Activated CD8-positive, alpha-beta T cell treated with anti-CD3 and anti-CD28 coated beads for 36 hours (primary cell): Measurements from ENCODE around the gene ARHGAP42. TPM values are rescaled to one million over a fixed set of nuclear protein-coding genes. Genes with fewer than 3 reads are reported as not detected.

Experiments used
- ATAC-seq: fragments of 200-7000 bp; cut with Tn5 transposase; one replicate; pipeline ENCODE4 v1.10.0; 2021; ENCODE audit warnings: mild to moderate bottlenecking, moderate library complexity
- CTCF ChIA-PET: fragments of 350-600 bp; sonication (Branson Sonifier 250); formaldehyde crosslinking; loops from one replicate; lab custom pipeline; 2021; ENCODE audit warnings: antibody characterized with exemption; lab: Charles Lee
- POLR2A ChIA-PET: fragments of 350-600 bp; sonication (Branson Sonifier 250); formaldehyde crosslinking; loops from one replicate; lab custom pipeline; 2021; ENCODE audit warnings: antibody characterized with exemption; lab: Charles Lee
- DNase-seq: peaks from one replicate; pipeline ENCODE4 v3.0.0-alpha.2; 2020
- H3K27ac Mint-ChIP-seq: one replicate; pipeline ENCODE4 v1.8.0; 2021; ENCODE audit warnings: mild to moderate bottlenecking, mixed read lengths
- H3K27me3 Mint-ChIP-seq: one replicate; pipeline ENCODE4 v1.8.0; 2021; ENCODE audit warnings: mixed read lengths
- H3K36me3 Mint-ChIP-seq: one replicate; pipeline ENCODE4 v1.8.0; 2021; ENCODE audit warnings: low read depth, mixed read lengths
- H3K4me1 Mint-ChIP-seq: one replicate; pipeline ENCODE4 v1.8.0; 2021; ENCODE audit warnings: low read depth, mixed read lengths
- H3K4me3 Mint-ChIP-seq: one replicate; pipeline ENCODE4 v1.8.0; 2021; ENCODE audit warnings: mild to moderate bottlenecking, moderate library complexity, mixed read lengths
- H3K9me3 Mint-ChIP-seq: one replicate; pipeline ENCODE4 v1.8.0; 2021; ENCODE audit warnings: mixed read lengths
- intact Hi-C: fragments of 100-400 bp; cut with micrococcal nuclease; formaldehyde crosslinking; loops from one replicate; pipeline ENCODE4 v1.10.0; 2022
- total RNA-seq, 2 experiments: library from RNA; stranded (reverse); gene quantifications; one replicate each; pipeline ENCODE4 v1.2.3, GENCODE V29; 2021
- TF ChIP-seq, protein P1 (sequence below): fragments of 200-600 bp; IDR thresholded peaks from one replicate; pipeline ENCODE4 v1.8.0; 2022; ENCODE audit warnings: antibody characterized with exemption, mild to moderate bottlenecking

Gene ARHGAP42
- total RNA-seq, 2 experiments from 2014 or later = 0.20 to 0.41 TPM

DNA sequence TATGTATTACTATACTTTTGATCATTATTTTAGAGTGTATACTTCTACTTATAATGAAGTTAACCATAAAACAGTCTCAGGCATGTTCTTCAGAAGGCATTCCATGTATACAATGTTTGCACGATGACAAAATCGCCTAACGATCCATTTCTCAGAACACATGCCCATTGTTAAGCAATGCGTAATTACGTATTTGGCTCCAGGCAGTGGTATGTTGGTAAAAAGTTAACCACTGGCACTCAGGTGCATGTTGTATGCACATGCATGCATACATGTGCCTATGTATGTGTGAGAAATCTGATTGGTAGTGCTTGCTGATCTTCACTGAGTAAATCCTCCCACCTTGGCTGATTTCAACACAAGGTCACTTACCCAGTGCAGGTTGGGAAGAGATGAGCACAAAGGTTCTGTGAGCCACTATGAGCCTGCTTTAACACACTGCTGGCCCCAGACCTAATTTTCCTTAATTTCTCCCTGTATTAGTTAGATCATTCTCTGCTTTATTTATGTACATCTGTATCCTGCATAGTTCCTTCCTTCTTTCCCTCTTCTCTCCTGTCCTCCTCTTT lies 164.6 kb downstream of the ARHGAP42 start:
- intact Hi-C loops = loop anchor here (10.0 kb wide), 2 partner anchors 167 to 277 kb away; partner anchors contain the start of gene ARHGAP42
- ChIA-PET POLR2A (no interaction called here), CTCF (interaction anchor here (1.4 kb wide), 1 partner anchor 275 kb away, joined by 3 read pairs; no protein-coding TSS in a partner anchor)
- H3K4me3 Mint-ChIP-seq = no peak overlapping the region
- no peak for DNase-seq
- no peaks in the 10 kb centered on the region for H3K4me1 Mint-ChIP-seq
- ATAC-seq = no peak
- no peaks in the 10 kb centered on the region for H3K36me3 Mint-ChIP-seq
- peaks cover under 1% of the 10 kb centered on the region for H3K9me3 Mint-ChIP-seq
- no peak overlapping the region for H3K27ac Mint-ChIP-seq
- H3K27me3 Mint-ChIP-seq = no peaks in the 10 kb centered on the region
- TF ChIP-seq, protein P1, sequence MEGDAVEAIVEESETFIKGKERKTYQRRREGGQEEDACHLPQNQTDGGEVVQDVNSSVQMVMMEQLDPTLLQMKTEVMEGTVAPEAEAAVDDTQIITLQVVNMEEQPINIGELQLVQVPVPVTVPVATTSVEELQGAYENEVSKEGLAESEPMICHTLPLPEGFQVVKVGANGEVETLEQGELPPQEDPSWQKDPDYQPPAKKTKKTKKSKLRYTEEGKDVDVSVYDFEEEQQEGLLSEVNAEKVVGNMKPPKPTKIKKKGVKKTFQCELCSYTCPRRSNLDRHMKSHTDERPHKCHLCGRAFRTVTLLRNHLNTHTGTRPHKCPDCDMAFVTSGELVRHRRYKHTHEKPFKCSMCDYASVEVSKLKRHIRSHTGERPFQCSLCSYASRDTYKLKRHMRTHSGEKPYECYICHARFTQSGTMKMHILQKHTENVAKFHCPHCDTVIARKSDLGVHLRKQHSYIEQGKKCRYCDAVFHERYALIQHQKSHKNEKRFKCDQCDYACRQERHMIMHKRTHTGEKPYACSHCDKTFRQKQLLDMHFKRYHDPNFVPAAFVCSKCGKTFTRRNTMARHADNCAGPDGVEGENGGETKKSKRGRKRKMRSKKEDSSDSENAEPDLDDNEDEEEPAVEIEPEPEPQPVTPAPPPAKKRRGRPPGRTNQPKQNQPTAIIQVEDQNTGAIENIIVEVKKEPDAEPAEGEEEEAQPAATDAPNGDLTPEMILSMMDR = no peak

DNA sequence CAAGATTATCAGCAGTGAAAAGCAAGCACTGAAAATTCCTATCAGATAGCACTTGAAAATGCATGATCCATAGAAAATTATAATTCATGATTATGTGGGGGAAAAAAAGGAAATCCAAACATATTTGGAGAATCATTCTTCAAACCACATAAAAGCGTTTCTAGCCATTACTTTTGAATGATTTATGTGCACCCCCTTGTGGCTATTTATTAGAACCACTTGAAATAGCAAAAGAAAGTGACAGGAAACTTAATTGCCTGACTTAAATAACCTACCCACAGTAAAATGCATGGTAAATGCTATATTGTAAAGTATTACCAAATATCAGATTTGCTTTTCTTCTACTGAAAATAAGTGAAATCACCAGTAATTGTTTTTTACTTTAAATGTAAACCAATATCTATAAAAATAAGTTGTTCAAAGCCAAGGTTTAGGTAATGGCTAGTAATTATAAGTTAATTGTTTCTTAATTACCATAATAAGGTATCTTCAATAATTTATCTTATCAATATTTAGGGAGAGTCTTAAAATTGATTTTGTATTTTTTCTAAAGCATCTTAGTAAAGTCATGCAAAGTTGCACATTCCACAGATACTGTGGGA lies 168.5 kb downstream of the ARHGAP42 start:
- intact Hi-C loops = loop anchor here (10.0 kb wide), 2 partner anchors 171 to 281 kb away; partner anchors contain the start of gene ARHGAP42
- TF ChIP-seq, protein P1 = peak; percentile 46
- CTCF ChIA-PET = interaction anchor here (1.3 kb wide), 1 partner anchor 278 kb away, joined by 9 read pairs; no protein-coding TSS in a partner anchor

DNA sequence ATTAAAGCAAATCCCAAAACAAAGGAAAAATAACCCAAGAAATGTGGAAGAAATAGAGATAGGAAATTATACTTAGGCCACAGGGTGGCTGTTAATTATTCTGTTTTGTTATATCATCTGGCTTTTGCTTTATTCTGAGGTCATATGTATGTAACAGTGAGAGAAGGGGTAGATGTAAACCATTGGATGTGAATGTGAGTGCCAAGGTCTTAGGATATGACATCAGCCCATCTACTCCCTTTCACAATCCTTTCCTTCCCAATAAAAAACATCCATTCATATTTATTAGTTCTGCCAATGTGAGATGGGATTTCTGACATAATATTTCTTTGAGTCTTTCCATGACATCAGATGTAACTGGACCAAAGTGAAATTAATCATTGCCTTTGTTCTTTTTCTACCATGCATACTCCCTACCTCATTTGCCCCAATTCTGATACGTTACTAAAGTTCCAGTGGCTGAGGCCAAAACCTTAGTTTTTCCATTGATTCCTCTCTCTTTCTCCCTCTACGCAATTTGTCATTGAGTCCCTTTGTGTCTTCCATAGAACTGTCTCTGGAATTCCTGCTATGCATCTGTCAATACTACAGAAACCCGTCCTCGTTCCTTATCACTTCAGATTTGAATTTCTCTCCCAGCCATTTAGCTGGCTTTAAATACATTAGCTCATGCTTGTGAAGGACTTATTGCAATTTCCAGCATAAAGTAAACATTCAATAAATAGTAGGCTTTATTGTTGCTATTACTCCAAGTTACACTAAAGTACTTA lies 170.3 kb downstream of the ARHGAP42 start:
- H3K36me3 Mint-ChIP-seq = no peaks in the 10 kb centered on the region
- H3K4me3 Mint-ChIP-seq = no peak overlapping the region
- TF ChIP-seq, protein P1 = no peak
- no peak for DNase-seq
- no peaks in the 10 kb centered on the region for H3K9me3 Mint-ChIP-seq
- POLR2A ChIA-PET = no interaction called here
- intact Hi-C loops = loop anchor here (10.0 kb wide), 2 partner anchors 173 to 283 kb away; partner anchors contain the start of gene ARHGAP42
- H3K27me3 Mint-ChIP-seq = no peaks in the 10 kb centered on the region
- CTCF ChIA-PET = interaction anchor here (1.3 kb wide), 1 partner anchor 281 kb away, joined by 5 read pairs; no protein-coding TSS in a partner anchor
- no peaks in the 10 kb centered on the region for H3K4me1 Mint-ChIP-seq
- H3K27ac Mint-ChIP-seq = no peak overlapping the region
- ATAC-seq = no peak

More for the DNA sequence above, 168.5 kb downstream of the ARHGAP42 start:
- Mint-ChIP-seq H3K9me3 (no peaks in the 10 kb centered on the region), H3K4me1 (no peaks in the 10 kb centered on the region), H3K4me3 (no peak overlapping the region), H3K36me3 (no peaks in the 10 kb centered on the region), H3K27me3 (no peaks in the 10 kb centered on the region), H3K27ac (no peak overlapping the region)
- POLR2A ChIA-PET = no interaction called here
- ATAC-seq = no peak
- no peak for DNase-seq

DNA sequence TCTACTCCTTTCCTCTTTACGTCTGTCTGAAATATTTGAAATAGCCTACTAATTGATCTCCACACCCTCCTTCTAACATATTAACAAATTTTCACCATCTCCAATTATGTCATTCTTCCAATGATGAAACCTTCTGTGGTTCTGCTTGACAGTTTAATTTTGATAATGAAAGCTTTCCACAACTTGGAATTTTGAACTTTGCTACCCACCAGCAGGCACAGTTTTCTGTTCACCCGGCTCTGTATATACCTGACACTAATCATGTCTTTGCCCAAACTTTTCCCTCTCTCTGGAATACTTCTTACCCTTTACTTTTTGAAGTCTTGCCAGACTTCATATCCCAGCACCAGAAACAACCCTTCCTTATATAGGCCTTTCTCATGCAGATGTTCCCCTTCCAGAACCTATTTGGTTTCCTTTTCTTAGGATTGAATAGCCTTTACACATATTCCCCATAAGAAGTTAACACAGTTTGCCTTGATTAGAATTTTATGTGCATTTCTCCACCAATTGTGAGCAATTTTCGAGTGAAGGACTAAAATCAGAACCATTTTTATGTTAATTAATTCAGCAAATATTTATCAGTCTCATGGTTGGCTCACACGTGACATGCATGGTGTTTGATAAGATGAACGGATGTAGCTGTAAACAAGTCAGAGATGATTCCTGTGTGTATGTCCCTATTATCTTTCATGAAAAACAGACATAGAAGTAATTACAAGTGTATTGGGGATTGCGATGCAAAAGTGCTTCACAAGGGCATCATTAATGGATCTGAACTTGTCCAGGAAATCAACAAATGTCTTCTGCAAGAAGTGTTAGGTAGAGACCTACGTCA lies 173.4 kb downstream of the ARHGAP42 start:
- Mint-ChIP-seq H3K9me3 (no peaks in the 10 kb centered on the region), H3K36me3 (no peaks in the 10 kb centered on the region), H3K27me3 (no peaks in the 10 kb centered on the region), H3K4me3 (no peak overlapping the region), H3K27ac (no peak overlapping the region), H3K4me1 (no peaks in the 10 kb centered on the region)
- CTCF ChIA-PET = no interaction called here
- POLR2A ChIA-PET = no interaction called here
- ATAC-seq (no peak), DNase-seq (no peak)
- intact Hi-C loops = no loop called here
- TF ChIP-seq, protein P1 = no peak
